Stimulated activated CD8-positive, alpha-beta memory T cell treated with anti-CD3 and anti-CD28 coated beads, Interleukin-12 subunit alpha, Interleukin-12 subunit beta, amount 100 ng/mL, for 24 hours (primary cell): ENCODE measurements around the gene CPEB3.
"Not testable (repeated sequence)": the region's sequence is repeated elsewhere in the genome, so short reads cannot be mapped to it uniquely, and the experiment has no call there.

ENCODE experiments used
- DNase-seq: peaks from one replicate; pipeline ENCODE4 v3.0.0-alpha.2; 2020; ENCODE audit errors: extremely low read depth

The CPEB3 gene

GRCh38 chr10:92038949-92039348 lies 251.9 kb downstream of the CPEB3 start:
- no peak for DNase-seq

GRCh38 chr10:92033070-92033469 lies 257.8 kb downstream of the CPEB3 start:
- DNase-seq = not testable (repeated sequence)

GRCh38 chr10:92031580-92031979 lies 259.3 kb downstream of the CPEB3 start:
- DNase-seq = no peak

GRCh38 chr10:92027141-92027540 lies 263.7 kb downstream of the CPEB3 start:
- no peak for DNase-seq

GRCh38 chr10:92025340-92025739 lies 265.5 kb downstream of the CPEB3 start:
- DNase-seq = not testable (repeated sequence)

GRCh38 chr10:92024700-92025099 lies 266.2 kb downstream of the CPEB3 start:
- no peak for DNase-seq

GRCh38 chr10:92014620-92015019 lies 276.3 kb downstream of the CPEB3 start:
- no peak for DNase-seq

- DNase-seq = no peak
Measured at GRCh38 chr10:92011560-92012214, 279.2 kb downstream of the CPEB3 start.

- DNase-seq = no peak
Measured at GRCh38 chr10:92010047-92010735, 280.7 kb downstream of the CPEB3 start.

GRCh38 chr10:92009445-92009844 lies 281.4 kb downstream of the CPEB3 start:
- DNase-seq = no peak

- DNase-seq = no peak
Measured at GRCh38 chr10:92005978-92006377, 284.9 kb downstream of the CPEB3 start.

GRCh38 chr10:92003258-92003657 lies 287.6 kb downstream of the CPEB3 start:
- DNase-seq = no peak

- no peak for DNase-seq
Measured at GRCh38 chr10:92001995-92002394, 288.9 kb downstream of the CPEB3 start.

GRCh38 chr10:92001581-92001980 lies 289.3 kb downstream of the CPEB3 start:
- no peak for DNase-seq
